Measurements from ENCODE around the gene TNFRSF17.
"Not testable (repeated sequence)": the region's sequence is repeated elsewhere in the genome, so short reads cannot be mapped to it uniquely, and the experiment has no call there.

The TNFRSF17 gene

DNA sequence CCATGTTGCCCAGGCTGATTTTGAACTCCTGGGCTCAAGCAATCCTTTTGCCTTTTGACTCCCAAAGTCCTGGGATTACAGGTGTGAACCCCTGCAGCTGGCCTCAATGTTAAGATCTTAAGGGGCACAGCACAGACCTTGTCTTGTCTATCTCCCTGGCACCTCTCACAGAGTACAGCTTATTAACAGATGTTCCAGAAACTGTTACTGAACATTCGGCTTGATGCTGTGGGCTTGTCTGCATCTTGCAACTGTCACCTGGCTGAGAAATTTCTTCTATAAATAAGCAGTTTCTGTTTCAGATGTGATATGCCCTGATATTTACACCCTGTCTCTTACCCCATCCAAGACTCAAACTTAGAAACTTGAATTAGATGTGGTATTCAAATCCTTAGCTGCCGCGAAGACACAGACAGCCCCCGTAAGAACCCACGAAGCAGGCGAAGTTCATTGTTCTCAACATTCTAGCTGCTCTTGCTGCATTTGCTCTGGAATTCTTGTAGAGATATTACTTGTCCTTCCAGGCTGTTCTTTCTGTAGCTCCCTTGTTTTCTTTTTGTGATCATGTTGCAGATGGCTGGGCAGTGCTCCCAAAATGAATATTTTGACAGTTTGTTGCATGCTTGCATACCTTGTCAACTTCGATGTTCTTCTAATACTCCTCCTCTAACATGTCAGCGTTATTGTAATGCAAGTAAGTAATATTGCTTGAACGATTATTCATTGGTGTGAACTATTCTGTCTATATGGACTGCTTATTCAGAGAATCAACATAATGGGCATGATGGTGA lies at the start of gene TNFRSF17:
Gene TNFRSF17, plus strand, starts transcription at position 450 of the 791 bp plus-strand sequence. Its CDS starts 115 bp downstream, at position 565.
- DNase-seq = no peak

GRCh38 chr16:11915644-11916523 lies 49.1 kb upstream of the TNFRSF17 start, which contains the start of gene GSPT1:
GSPT1 (minus strand) TSS chr16:11915956; CDS start chr16:11915720, 236 bp downstream.
- DNase-seq = peak; percentile 99

GRCh38 chr16:11916524-11917285 lies 48.3 kb upstream of the TNFRSF17 start:
- no peak for DNase-seq

- DNase-seq = not testable (repeated sequence)
Measured at GRCh38 chr16:11924046-11924445, 41.0 kb upstream of the TNFRSF17 start.

DNA sequence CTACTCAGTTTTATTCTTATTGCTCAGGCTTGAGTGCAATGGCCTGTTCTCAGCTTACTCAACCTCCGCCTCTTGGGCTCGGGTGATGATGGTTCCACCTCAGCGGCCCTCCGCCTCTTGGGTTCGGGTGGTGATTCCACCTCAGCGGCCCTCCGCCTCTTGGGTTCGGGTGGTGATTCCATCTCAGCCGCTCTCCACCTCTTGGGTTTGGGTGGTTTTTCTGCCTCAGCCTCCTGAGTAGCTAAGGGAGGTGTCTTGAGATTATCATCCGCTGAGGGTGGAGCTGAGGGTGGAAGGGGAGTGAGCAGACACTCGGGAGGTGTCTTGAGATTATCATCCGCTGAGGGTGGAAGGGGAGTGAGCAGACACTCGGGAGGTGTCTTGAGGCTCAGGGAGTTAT lies 37.7 kb upstream of the TNFRSF17 start:
- not testable (repeated sequence) for DNase-seq

GRCh38 chr16:11941945-11942344 lies 23.1 kb upstream of the TNFRSF17 start, which contains the start of gene NPIPB2:
NPIPB2 (minus strand) TSS chr16:11942045; CDS start chr16:11942045, 0 bp downstream.
- DNase-seq = not testable (repeated sequence)

DNA sequence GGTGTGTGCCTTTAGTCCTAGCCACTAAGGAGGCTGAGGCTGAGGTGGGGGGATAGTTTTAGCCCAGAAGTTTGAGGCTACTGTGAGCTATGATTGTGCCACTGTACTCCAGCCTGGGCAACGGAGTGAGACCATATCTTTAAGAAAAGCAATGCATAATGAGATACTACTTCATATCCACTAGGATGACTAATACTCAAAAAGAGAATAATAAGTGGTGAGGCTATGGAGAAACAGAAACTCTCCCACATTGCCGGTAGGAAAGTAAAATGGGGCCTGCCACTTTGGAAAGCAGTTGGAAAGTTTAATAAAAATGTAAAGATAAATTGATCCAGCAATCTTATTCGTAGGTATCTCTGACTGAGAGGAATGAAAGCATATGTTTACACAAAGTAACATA lies 18.6 kb upstream of the TNFRSF17 start:
- DNase-seq = no peak

DNA sequence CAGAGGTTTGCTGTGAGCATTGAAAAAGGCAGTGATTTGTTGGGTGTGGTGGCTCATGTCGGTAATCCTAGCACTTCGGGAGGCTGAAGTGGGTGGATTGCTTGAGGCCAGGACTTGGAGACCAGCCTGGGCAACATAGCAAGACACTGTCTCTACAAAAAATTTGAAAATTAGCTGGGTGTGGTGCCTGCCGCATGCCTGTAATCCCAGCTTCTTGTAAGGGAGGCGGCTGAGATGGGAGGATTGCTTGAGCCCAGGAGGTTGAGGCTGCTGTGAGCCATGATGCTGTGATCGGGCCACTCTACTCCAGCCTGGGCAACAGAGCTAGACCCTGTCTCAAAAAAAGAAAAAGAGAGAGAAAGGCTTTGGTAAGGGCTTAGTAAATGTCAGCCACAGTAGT lies 16.2 kb upstream of the TNFRSF17 start:
- no peak for DNase-seq

DNA sequence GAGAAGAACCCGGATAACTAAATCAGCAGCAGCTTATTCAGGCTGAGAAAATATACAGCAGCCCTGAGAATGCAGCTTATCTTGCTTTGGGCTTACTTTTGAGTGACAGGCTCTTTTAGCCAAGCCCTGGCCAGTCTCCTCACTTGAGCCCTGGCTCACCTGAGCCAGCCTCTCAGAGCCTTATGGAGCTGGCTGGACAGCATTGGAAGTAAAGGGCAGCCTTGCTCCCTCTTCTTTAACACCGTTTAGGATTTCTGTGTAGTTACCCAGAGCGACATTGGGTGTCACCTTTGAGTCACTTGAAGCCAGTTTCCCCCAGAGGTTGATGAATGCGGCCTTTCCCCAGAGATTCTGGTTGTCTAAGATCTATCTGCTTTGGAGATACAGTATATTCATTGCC lies 15.5 kb upstream of the TNFRSF17 start:
- DNase-seq = peak; percentile 73

DNA sequence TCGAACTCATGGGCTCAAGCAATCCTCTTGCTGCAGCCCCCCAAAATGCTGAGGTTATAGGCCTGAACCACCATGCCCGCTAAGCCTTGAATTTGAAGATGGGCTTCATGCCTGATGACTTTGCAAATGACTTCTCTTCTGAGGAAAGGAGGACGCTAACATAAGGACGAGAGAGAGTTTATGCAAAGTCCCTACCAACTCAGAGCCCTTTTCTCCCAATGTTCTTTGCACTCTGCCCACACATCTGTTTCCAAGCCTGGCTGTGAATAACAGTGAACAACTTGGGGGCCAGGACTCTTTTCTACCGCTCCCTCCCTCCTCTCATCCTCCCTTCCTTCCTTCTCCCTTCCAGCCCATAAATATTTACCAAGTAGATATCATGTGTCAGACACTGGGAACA lies 14.6 kb upstream of the TNFRSF17 start:
- DNase-seq = no peak

- not testable (repeated sequence) for DNase-seq
Measured at GRCh38 chr16:11953576-11953975, 11.4 kb upstream of the TNFRSF17 start.

DNA sequence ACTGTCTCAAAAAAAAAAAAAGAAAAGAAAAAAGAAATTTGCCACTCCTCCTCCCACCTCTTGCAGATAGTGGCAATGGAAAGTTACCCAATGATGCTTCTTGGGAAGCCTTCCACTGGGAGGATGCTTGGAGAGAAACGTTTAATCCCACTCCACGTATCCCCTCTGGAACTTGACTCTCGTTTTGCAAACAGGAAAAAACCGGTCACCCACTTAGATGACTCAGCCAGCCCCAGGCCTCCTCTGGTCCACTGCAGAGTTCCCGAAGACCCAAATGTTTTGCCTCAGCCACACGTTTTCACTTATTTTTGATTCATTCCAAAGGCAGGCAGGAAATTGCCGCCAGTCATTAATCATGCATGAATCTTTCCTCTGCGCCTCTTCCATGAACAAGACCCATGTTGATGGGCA lies 9.3 kb upstream of the TNFRSF17 start:
- no peak for DNase-seq

GRCh38 chr16:11956558-11956957 lies 8.5 kb upstream of the TNFRSF17 start:
- no peak for DNase-seq

- no peak for DNase-seq
Measured at GRCh38 chr16:11957591-11958395, 7.2 kb upstream of the TNFRSF17 start.

DNA sequence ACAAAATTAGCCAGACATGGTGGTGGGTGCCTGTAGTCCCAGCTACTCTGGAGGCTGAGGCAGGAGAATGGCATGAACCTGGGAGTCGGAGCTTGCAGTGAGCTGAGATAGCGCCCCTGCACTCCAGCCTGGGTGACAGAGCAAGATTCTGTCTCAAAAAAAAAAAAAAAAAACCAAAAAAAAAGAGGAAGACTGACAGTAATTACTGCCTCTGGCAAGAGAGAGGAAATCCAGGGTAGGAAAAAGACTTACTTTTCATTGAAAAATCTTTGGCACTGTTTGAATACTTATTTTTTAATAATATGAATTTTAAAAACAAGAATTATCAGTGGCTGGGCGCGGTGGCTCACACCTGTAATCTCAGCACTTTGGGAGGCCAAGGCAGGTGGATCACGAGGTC lies 2.6 kb upstream of the TNFRSF17 start:
- DNase-seq = not testable (repeated sequence)

DNA sequence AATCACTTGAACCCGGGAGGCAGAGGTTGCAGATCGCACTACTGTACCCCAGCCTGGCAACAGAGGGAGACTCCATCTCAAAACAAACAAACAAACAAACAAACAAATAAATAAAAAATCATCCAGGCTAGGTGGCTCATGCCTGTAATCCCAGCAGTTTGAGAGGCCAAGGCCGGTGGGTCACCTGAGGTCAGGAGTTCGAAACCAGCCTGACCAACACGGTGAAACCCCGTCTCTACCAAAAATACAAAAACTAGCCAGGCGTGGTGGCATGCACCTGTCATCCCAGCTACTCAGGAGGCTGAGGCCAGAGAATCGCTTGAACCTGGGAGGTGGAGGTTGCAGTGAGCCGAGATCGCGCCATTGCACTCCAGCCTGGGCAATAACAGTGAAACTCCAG lies 2.0 kb upstream of the TNFRSF17 start:
- not testable (repeated sequence) for DNase-seq

DNA sequence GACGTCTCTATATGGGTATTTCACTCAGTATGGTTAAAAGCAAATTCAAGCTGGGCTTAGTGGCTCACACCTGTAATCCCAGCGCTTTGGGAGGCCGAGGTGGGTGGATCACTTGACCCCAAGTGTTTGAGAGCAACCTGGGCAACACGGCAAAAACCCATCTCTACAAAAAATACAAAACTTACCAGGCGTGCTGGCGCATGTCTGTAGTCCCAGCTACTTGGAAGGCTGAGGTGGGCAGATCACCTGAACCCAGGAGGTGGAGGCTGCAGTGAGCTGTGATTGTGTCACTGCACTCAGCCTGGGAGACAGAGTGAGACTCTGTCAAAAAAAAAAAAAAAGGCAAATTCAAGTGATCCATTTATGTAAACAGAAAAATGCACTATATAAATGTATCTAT lies 1.3 kb upstream of the TNFRSF17 start:
- no peak for DNase-seq

GRCh38 chr16:11966173-11966572 lies 1.2 kb downstream of the TNFRSF17 start:
- DNase-seq = no peak

DNA sequence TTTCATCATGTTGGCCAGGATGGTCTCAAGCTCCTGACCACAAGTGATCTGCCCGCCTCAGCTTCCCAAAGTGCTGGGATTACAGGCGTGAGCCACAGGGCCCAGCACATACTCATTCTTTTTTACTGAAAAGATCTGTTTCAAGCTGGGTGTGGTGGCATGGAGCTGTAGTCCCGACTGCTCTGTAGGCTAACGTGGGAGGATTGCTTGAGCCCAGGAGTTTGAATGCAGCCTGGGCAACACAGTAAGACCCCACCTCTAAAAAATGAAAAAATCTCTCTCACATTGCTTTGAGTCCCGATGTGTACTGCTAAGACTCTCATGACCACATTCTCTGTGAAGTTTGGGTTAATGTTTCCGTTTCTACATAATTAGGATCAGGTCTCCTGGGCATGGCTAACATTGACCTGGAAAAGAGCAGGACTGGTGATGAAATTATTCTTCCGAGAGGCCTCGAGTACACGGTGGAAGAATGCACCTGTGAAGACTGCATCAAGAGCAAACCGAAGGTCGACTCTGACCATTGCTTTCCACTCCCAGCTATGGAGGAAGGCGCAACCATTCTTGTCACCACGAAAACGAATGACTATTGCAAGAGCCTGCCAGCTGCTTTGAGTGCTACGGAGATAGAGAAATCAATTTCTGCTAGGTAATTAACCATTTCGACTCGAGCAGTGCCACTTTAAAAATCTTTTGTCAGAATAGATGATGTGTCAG lies 2.3 kb downstream of the TNFRSF17 start:
- DNase-seq = no peak

DNA sequence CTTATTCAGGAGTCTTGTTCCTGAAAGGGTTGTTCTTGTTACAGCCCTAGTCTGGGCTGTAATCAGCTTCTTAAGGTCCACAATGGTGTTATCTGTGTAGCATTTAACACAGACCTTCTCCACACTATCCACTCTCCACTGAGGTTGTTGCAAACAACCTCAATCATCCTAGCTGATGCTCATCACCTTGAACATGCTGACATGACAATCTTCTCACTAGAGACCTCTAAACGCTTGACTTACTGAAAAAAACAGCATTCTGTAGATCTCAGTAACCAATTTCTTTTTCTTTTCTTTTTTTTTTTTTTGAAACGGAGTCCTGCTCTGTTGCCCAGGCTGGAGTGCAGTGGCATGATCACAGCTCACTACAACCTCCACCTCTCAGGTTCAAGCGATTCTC lies 3.6 kb downstream of the TNFRSF17 start:
- DNase-seq = no peak

DNA sequence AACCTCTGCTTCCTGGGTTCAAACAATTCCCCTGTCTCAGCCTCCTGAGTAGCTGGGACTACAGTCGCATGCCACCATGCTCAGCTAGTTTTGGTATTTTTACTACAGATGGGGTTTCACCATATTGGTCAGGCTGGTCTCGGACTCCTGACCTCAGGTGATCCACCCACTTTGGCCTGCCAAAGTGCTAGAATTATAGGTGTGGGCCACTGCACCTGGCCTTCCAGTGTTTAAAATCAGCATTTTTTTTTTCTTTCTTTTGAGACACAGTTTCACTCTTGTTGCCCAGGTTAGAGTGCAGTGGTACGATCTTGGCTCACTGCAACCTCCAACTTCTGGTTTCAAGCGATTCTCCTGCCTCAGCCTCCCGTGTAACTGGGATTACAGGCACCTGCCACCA lies 5.3 kb downstream of the TNFRSF17 start:
- DNase-seq = not testable (repeated sequence)
